ENCODE data around the gene C19orf44.

Gene C19orf44

DNA sequence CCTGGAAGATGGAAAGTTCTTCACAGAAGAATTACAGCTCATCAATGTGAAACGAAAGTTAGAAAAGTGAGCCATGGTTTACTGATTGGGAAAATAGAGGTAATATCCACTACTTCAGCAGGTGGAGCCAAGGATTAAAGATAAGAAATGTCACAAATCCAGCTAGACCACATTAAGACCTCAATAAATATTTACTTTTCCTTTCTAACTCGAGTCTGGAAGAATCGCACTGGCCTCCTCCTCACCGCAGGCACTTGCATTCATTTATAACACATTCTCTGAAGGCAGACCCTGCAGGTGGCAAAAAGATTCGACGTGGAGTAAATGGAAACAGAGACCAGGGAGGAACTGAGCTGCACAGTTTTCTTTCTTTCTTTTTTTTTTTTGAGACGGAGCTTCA lies 68.6 kb downstream of the C19orf44 start:
- H3K36me3 ChIP-seq (ENCODE audit: insufficient read depth, low read length), result peaks cover 81% of the 10 kb centered on the region
- no peaks in the 10 kb centered on the region for H3K27me3 ChIP-seq (ENCODE audit: insufficient read depth, low read length)
- H3K9me3 ChIP-seq (ENCODE audit: insufficient read depth, low read depth, low read length), result no peaks in the 10 kb centered on the region
- no peak overlapping the region for H3K9ac ChIP-seq (ENCODE audit: low read depth, low read length)
- H3K4me3 ChIP-seq (ENCODE audit: low read length), result no peak overlapping the region
- H3K4me1 ChIP-seq (ENCODE audit: insufficient read depth, low read length), result no peaks in the 10 kb centered on the region
- 94% methylated on average over 6 of the region's 7 CpGs for WGBS
- H3K27ac ChIP-seq (ENCODE audit: low read depth, low read length), result no peak overlapping the region

DNA sequence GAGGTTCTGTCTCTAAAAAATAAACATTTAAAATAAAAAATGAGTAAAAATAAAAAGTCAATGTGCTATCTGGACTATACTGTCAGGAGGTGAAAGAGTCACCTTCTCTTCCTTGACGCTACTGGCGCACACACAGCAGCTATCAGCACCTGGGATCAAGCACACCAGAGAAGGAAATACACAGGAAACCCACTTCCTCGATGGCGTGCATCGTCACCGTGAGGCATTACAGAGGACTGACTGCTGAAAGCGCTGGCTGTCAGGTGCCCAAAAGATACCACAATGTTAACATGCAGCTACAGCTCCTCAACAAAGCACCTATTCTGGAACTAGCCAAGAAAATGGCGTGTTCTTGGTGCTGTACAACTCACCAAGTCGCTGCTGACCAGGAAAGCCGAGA lies 70.0 kb downstream of the C19orf44 start:
- no peak overlapping the region for H3K9ac ChIP-seq (ENCODE audit: low read depth, low read length)
- no peak overlapping the region for H3K4me3 ChIP-seq (ENCODE audit: low read length)
- no peaks in the 10 kb centered on the region for H3K9me3 ChIP-seq (ENCODE audit: insufficient read depth, low read depth, low read length)
- 96% methylated on average over 10 of the region's 10 CpGs for WGBS
- H3K27me3 ChIP-seq (ENCODE audit: insufficient read depth, low read length), result no peaks in the 10 kb centered on the region
- H3K4me1 ChIP-seq (ENCODE audit: insufficient read depth, low read length), result peaks cover 2% of the 10 kb centered on the region; the same call in 1 of the 2 replicates
- no peak overlapping the region for H3K27ac ChIP-seq (ENCODE audit: low read depth, low read length)
- peaks cover 76% of the 10 kb centered on the region for H3K36me3 ChIP-seq (ENCODE audit: insufficient read depth, low read length)

DNA sequence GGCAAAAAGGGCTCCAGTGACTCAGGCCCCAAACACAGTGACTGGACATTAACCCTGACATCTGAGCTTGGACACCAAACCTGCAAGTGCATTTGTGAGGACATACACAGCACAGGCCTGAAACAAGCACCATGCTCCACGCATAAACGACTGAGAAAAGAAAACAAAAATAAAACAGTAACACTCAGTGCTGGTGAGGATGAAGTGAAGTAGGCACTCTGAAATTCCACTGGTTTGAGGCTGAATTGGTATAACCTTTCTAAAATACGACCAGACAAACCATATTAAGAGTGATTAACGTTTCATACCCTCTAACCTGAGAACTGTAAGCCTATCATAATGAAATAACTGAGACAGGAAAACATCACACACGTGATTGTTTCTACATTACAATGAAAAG lies 70.5 kb downstream of the C19orf44 start:
- 99% methylated on average over 5 of the region's 5 CpGs for WGBS
- H3K27ac ChIP-seq (ENCODE audit: low read depth, low read length), result no peak overlapping the region
- no peaks in the 10 kb centered on the region for H3K9me3 ChIP-seq (ENCODE audit: insufficient read depth, low read depth, low read length)
- H3K9ac ChIP-seq (ENCODE audit: low read depth, low read length), result no peak overlapping the region
- no peak overlapping the region for H3K4me3 ChIP-seq (ENCODE audit: low read length)
- H3K36me3 ChIP-seq (ENCODE audit: insufficient read depth, low read length), result peaks cover 70% of the 10 kb centered on the region
- H3K4me1 ChIP-seq (ENCODE audit: insufficient read depth, low read length), result peaks cover 5% of the 10 kb centered on the region; the same call in 1 of the 2 replicates
- H3K27me3 ChIP-seq (ENCODE audit: insufficient read depth, low read length), result no peaks in the 10 kb centered on the region

DNA sequence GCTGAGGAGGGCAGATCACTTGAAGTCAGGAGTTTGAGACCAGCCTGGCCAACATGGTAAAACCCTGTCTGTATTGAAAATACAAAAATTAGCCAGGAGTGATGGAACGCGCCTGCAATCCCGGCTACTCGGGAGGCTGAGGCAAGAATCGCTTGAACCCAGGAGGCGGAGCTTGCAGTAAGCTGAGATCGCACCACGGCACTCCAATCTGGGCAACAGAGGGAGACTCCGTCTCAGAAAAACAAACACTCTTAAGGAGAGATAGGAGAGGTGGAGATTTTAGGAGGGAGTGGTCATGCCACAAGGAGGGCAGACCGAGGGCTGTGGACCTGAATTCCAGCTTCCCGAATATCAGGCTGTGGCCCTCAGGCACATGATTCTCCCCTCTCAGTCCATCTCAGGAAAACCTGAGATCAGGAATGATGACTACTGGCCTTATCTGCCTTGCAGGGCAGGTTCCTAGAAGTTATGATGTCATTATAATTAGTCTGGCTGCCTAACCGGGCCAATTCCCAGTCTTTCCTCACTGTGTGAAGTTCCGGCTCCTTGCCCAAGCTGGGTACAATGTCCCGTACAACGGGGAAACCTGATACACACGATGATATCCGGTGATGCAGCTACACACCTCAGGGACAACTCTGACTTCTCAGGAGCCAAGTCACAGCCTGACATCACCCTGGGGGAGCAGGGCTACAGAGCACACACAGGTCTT lies 73.6 kb downstream of the C19orf44 start:
- peak overlapping the region; percentile 12; the same call in 1 of the 2 replicates for H3K9ac ChIP-seq (ENCODE audit: low read depth, low read length)
- H3K9me3 ChIP-seq (ENCODE audit: insufficient read depth, low read depth, low read length), result no peaks in the 10 kb centered on the region
- H3K36me3 ChIP-seq (ENCODE audit: insufficient read depth, low read length), result peaks cover 52% of the 10 kb centered on the region
- no peak overlapping the region for H3K4me3 ChIP-seq (ENCODE audit: low read length)
- H3K27ac ChIP-seq (ENCODE audit: low read depth, low read length), result no peak overlapping the region; the same call in 1 of the 2 replicates
- H3K27me3 ChIP-seq (ENCODE audit: insufficient read depth, low read length), result no peaks in the 10 kb centered on the region
- peaks cover 12% of the 10 kb centered on the region; the same call in 1 of the 2 replicates for H3K4me1 ChIP-seq (ENCODE audit: insufficient read depth, low read length)
- 94% methylated on average over 17 of the region's 17 CpGs for WGBS
